Breast epithelium (tissue), 4 donors: ENCODE data around the gene PNKP. TPM values are rescaled to one million over a fixed set of nuclear protein-coding genes. Genes with fewer than 3 reads are reported as not detected.

Experiments used
- DNase-seq, 2 donors: peaks; one replicate each; pipeline ENCODE4 v3.0.0-alpha.2; 2019; ENCODE audit warnings: low spot score in 2 of 2
- H3K27ac ChIP-seq, 2 donors: fragments of 200-600 bp; sonication (generic) in 1 of 2; one replicate each; pipeline ENCODE4 v1.5.1; 2016 to 2019; ENCODE audit warnings: mild to moderate bottlenecking in 1 of 2
- H3K27me3 ChIP-seq, 2 donors: fragments of 200-600 bp; sonication (generic) in 1 of 2; one replicate each; pipeline versions ENCODE4 v1.5.1 to v1.6.0; 2017 to 2019; ENCODE audit warnings: control low read depth in 1 of 2, mild to moderate bottlenecking in 1 of 2
- H3K36me3 ChIP-seq: fragments of 200-600 bp; one replicate; pipeline ENCODE4 v1.5.1; 2019
- H3K4me1 ChIP-seq, 2 donors: fragments of 200-600 bp; sonication (generic); one replicate each; pipeline ENCODE4 v1.5.1; 2016 to 2019; ENCODE audit warnings: control low read depth in 1 of 2
- H3K4me3 ChIP-seq, 3 donors: fragments of 200-600 bp; sonication (generic); 1 replicate in 2 of 3; 2 replicates in 1 of 3; pipeline ENCODE4 v1.5.1; 2016 to 2019; ENCODE audit warnings: mild to moderate bottlenecking in 3 of 3, moderate library complexity in 2 of 3
- H3K9me3 ChIP-seq, 2 donors: fragments of 200-600 bp; sonication (generic) in 1 of 2; one replicate each; pipeline ENCODE4 v1.5.1; 2016 to 2019; ENCODE audit warnings: control low read depth in 1 of 2
- CTCF ChIP-seq, 3 donors: fragments of 450-650 bp; IDR thresholded peaks; one replicate each; pipeline ENCODE4 v1.5.1; 2016 to 2017; ENCODE audit warnings: antibody characterized with exemption in 3 of 3, mild to moderate bottlenecking in 3 of 3, moderate library complexity in 3 of 3
- POLR2A ChIP-seq: fragments of 450-650 bp; IDR thresholded peaks from one replicate; pipeline ENCODE4 v1.6.1; 2016; ENCODE audit warnings: antibody characterized with exemption, mild to moderate bottlenecking, moderate library complexity
- POLR2AphosphoS5 ChIP-seq, 3 donors: sonication (generic); formaldehyde crosslinking; IDR thresholded peaks; one replicate each; pipeline ENCODE4 v1.6.1; 2017; ENCODE audit warnings: antibody characterized with exemption in 3 of 3
- intact Hi-C: fragments of 100-400 bp; cut with DNase I; formaldehyde crosslinking; loops from one replicate; pipeline ENCODE4 v1.15.1; 2023; ENCODE audit warnings: low total_unique reads
- total RNA-seq, 3 donors: library from RNA; depleted of rRNA; stranded (reverse); fragments of >200 nt; gene quantifications; one replicate each; pipeline ENCODE4 v1.1.0, GENCODE V29; 2016

The PNKP gene
- total RNA-seq, 3 donors from 2014 or later, result 31.0 to 69.2 (median 57.7) TPM

- no peaks in the 10 kb centered on the region for H3K36me3 ChIP-seq
- H3K4me3 ChIP-seq, result no peak overlapping the region
- no peaks in the 10 kb centered on the region for H3K27me3 ChIP-seq
- no peaks in the 10 kb centered on the region for H3K4me1 ChIP-seq
- no peak for DNase-seq
- H3K27ac ChIP-seq, result no peak overlapping the region
- TF ChIP-seq CTCF (IDR thresholded peaks at IDR 0.05) (no peak), POLR2AphosphoS5 (IDR thresholded peaks at IDR 0.05) (no peak), POLR2A (no peak)
- no peaks in the 10 kb centered on the region for H3K9me3 ChIP-seq
- intact Hi-C loops, result no loop called here
These were observed 31.8 kb downstream of the PNKP start for GRCh38 chr19:49835562-49835961.

DNA sequence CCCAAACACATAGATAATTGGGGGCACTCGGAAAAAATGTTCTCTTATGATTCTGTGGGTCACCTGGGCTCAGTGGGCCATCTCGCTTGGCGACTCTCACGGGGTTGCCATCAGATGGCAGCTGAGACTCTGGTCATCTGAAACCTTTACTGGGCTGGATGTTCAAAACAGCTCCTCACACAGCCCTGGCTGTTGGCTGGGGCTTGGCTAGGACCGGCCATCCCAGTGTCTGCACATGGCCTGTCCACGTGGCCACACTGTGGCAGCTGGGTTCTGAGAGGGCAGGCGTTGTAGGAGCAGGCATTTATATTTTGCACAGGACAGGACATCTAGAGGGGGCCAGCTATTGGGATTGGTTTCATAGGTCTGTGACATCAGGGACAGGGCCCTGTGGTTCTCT, 33.8 kb downstream of the PNKP start:
- TF ChIP-seq POLR2A, result no peak
- TF ChIP-seq POLR2AphosphoS5 (IDR thresholded peaks at IDR 0.05), result no peak
- TF ChIP-seq CTCF (IDR thresholded peaks at IDR 0.05), result no peak
- Histone ChIP-seq H3K27ac (no peak overlapping the region), H3K36me3 (no peaks in the 10 kb centered on the region), H3K4me1 (no peaks in the 10 kb centered on the region), H3K9me3 (no peaks in the 10 kb centered on the region), H3K4me3 (no peak overlapping the region), H3K27me3 (no peaks in the 10 kb centered on the region)
- intact Hi-C loops, result no loop called here
- no peak for DNase-seq

- no peak for TF ChIP-seq POLR2AphosphoS5 (IDR thresholded peaks at IDR 0.05)
- no peak for TF ChIP-seq POLR2A
- no peak for TF ChIP-seq CTCF (IDR thresholded peaks at IDR 0.05)
- Histone ChIP-seq H3K4me1 (no peaks in the 10 kb centered on the region), H3K27ac (no peak overlapping the region), H3K36me3 (no peaks in the 10 kb centered on the region), H3K9me3 (no peaks in the 10 kb centered on the region), H3K4me3 (no peak overlapping the region), H3K27me3 (no peaks in the 10 kb centered on the region)
- DNase-seq, result no peak
- intact Hi-C loops, result no loop called here
These were observed 34.8 kb downstream of the PNKP start for GRCh38 chr19:49832556-49832955.

GRCh38 chr19:49831592-49831991, 35.8 kb downstream of the PNKP start:
- H3K4me1 ChIP-seq, result no peaks in the 10 kb centered on the region
- no peak overlapping the region for H3K27ac ChIP-seq
- intact Hi-C loops, result no loop called here
- no peaks in the 10 kb centered on the region for H3K9me3 ChIP-seq
- no peak overlapping the region for H3K4me3 ChIP-seq
- TF ChIP-seq POLR2AphosphoS5 (IDR thresholded peaks at IDR 0.05), result no peak
- TF ChIP-seq CTCF (IDR thresholded peaks at IDR 0.05), result no peak
- no peak for TF ChIP-seq POLR2A
- no peak for DNase-seq
- H3K36me3 ChIP-seq, result no peaks in the 10 kb centered on the region
- H3K27me3 ChIP-seq, result no peaks in the 10 kb centered on the region

GRCh38 chr19:49830766-49831165, 36.6 kb downstream of the PNKP start:
- H3K27me3 ChIP-seq, result no peaks in the 10 kb centered on the region
- DNase-seq, result no peak
- H3K9me3 ChIP-seq, result no peaks in the 10 kb centered on the region
- H3K4me1 ChIP-seq, result no peaks in the 10 kb centered on the region
- intact Hi-C loops, result no loop called here
- no peaks in the 10 kb centered on the region for H3K36me3 ChIP-seq
- no peak overlapping the region for H3K4me3 ChIP-seq
- TF ChIP-seq POLR2A (no peak), CTCF (IDR thresholded peaks at IDR 0.05) (no peak), POLR2AphosphoS5 (IDR thresholded peaks at IDR 0.05) (no peak)
- no peak overlapping the region for H3K27ac ChIP-seq
